Stimulated activated CD4-positive, alpha-beta T cell treated with anti-CD3 and anti-CD28 coated beads, Interleukin-15, amount 100 ng/mL, for 24 hours (primary cell): ENCODE results near the gene PSME1.

Experiments used
- DNase-seq: peaks from one replicate; pipeline ENCODE4 v3.0.0-alpha.2; 2020

PSME1 gene

GRCh38 chr14:24177041-24177825 lies 41.2 kb downstream of the PSME1 start:
- DNase-seq = no peak

DNA sequence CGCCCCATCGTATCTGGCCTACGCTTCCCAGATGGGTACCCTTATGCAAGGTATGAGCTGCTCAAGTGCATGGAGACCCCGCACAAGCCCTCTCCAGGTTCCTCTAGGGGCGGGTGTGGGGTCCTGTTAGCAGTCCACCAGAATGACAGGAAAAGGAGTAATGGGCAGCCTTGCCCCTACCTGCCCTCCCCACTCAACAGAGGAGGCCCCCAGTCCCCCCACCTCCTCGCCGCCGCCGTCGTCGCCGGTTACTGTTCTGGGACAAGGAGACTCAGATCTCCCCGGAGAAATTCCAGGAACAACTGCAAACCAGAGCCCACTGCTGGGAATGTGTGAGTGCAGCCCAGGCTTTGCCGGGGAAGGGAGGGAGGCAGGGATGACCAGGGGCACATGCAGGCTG lies 41.9 kb downstream of the PSME1 start:
- DNase-seq = no peak

DNA sequence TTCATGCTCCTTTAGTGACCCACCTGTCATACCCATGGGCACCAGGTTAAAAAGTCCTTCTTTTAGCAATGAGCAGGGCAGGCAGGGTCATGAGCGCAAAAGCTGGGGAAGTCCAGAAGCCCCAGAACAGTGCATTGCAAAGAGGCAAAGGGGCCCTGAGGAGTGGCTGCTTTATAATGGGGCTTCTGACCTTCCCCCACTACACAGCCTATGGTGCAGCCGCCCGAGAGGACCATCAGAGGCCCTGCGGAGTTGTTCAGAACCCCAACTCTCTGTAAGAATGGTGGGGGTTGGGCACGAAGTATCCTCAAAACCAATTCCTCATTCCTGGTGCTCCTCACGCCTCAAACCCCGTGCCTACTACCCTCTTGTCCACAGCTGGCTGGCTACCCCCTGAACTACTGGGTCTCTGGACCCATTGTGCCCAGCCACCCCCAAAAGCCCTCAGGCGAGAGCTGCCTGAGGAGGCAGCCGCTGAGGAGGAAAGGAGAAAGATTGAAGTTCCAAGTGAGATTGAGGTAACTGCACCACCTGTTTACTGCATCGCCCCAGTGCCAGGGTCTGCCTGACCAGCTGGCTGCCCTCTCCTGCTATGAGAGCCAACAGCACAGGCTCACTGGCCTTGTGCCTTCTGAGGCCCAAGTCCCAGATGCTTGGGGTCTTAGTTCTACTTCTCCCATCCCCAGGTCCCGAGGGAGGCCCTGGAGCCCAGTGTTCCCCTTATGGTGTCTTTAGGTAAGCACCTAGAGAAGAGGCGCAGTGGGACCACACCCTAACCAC lies 42.6 kb downstream of the PSME1 start:
- DNase-seq = no peak

DNA sequence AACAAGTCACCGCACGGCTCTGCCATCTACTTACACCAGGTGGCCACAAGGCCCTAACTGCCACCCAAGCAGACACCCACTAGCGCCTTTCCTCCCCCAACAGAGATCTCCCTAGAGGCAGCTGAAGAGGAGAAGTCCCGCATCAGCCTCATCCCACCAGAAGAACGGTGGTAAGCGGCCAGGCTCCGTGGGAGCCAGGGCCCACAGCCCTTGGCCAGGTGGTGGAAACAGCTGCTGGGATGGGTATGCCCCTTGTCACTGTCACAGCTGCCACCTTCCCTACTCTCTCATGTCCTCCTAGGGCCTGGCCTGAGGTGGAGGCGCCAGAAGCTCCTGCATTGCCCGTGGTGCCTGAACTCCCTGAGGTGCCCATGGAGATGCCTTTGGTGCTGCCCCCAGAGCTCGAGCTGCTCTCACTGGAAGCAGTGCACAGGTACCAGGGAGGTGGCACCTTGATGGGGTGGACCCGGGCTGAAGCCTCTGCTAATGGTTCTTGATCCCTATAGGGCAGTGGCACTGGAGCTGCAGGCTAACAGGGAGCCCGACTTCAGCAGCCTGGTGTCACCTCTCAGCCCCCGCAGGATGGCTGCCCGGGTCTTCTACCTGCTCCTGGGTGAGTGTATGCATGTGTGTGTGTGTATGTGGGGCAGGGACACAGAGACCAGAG lies 43.4 kb downstream of the PSME1 start:
- no peak for DNase-seq

DNA sequence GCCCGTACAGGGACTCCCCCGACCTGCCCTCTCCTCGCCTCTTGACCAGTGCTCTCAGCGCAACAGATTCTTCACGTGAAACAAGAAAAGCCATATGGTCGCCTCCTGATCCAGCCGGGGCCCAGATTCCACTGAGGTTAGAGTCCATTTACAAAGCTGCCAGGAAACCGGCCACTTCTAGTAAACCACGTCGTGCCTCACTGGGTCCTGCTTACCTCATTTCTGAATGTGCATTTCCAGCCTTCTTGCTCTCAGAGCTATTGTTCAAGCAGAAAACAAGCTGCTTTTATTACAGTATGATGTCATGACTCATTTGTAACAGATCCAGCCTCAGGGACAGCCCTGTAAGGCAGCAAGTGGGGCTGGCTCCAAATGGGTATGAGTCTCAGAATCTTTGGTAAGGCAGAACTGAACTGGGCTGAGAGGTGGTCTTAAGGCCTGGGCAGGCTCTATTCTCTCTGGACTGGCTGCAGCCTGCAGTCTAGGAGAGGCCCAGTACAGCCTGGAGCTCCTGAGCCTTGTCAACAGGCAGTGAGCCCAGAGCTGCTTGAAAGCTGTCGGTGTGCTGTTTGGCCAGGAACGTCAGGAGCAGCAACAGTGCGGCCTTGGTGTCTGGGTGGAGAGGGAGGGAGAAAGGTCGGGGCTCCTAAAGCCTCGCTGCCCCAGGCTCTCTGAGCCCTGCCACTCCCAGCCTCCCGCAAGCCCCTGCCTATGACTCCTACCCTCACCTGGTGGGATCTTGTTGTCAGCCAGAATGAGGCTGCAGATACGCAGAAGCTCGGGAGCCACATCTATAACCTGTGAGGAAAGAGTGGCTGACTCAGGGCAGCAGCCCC lies 44.2 kb downstream of the PSME1 start:
- DNase-seq = no peak

GRCh38 chr14:24181371-24182077 lies 45.5 kb downstream of the PSME1 start:
- no peak for DNase-seq

DNA sequence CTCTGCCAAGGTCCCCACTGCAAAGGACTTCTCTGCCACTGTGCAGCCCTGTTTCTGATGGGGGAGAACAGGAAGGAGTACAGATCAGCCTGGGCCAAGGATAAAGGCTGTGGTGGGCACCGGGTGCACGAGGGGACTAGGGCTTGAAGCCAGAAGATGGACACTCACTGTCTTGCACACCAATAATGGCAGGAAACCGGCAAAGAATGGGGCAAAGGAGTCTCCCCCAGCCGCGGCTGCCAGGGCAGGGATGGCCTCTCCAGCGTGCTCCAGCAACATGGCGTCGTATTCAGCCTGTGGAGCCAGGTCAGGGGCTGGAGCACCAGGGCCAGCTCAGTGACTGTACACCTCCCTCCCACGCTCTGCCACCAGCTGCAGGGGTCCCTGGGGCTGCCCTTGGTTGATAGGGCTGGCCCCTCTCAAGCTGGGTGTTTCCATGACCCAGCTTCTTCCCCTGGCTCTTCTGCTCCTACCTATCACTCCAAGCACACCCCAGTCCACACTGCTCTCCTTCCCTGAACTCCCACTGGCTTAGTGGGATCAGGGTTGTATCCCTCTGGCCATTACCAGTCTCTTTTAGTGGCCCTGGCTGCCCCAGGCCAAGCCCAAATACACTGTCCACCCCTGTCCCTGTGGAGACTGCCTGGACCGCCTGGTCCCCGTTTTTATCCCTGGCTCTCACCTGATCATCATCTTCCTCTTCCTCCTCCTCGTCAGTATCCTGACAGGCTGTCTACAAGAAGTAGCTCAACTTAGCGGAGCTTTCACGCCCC lies 46.3 kb downstream of the PSME1 start:
- no peak for DNase-seq

DNA sequence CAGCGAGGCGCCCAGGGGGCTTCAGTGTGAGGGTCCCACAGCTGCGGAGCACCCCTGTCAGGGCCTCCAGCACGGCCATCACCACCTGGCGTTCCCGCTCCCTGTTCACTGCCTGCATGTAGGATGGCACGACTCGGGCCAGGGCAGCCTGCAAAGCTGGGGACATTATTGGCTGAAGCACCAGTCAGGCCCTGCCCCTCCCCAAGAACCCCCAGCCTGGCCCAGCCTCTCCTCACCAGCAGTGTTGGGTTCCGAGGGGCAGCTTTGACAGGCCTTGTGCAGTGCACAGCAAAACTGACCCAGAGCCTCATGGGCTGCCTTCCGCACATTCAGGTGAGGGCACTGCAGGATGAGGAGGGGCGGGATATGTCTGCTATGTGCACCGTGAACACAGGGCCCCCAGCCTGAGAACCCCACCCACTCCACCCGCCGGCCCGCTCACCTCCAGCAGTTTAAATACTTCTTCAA lies 47.1 kb downstream of the PSME1 start:
- no peak for DNase-seq

GRCh38 chr14:24184104-24184970 lies 48.3 kb downstream of the PSME1 start:
- no peak for DNase-seq

- DNase-seq = no peak
These were observed 49.0 kb downstream of the PSME1 start for GRCh38 chr14:24185026-24185425.

DNA sequence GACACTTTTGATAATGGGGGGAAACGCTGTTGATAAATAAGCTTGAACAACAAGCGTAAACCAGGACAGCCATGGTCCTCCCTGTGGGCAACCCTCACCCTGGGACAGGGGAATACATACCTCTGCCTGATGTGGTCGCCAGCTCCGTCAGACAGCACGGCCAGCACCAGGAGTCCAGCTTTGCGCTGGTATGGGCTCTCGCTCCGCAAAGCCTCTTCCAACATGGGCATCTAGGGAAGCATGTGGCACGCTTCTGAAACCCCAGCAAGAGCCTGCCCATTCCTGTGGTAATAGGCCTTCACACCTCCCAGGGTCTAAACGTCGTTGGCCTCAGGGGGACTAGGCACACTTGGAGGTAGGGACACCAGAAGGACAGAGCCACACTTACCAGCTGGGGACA lies 49.7 kb downstream of the PSME1 start:
- no peak for DNase-seq

GRCh38 chr14:24186831-24187538 lies 51.0 kb downstream of the PSME1 start:
- DNase-seq = no peak

DNA sequence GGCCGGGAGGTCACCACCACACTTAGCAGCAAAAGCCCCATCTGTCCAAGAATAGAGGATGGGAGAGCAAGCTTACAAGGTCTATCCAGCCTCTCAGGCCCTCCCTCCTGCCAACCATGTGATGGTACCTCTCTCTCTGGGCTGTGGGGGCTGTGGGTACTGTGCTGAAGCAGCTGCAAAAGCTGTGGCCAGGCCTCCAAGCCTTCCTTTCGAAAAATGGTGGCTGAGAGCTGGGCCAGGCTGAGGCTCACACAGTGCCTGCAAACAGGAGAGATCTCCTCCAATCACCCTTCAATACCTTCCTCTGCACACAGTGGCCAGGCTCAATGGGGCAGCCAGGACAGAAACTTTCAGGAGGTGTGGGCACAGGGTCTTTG lies 51.5 kb downstream of the PSME1 start:
- DNase-seq = no peak
